GM12878 (cell line): ENCODE results near the gene GPR153. TPM values are rescaled to one million over a fixed set of nuclear protein-coding genes. Genes with fewer than 3 reads are reported as not detected.

Source experiments
- ATAC-seq: fragments of 200-7000 bp; cut with Tn5 transposase; 3 replicates; pipeline ENCODE4 v1.9.1; 2020; ENCODE audit warnings: mild to moderate bottlenecking, moderate library complexity
- BruUV-seq: library from RNA; stranded (reverse); fragments of 400-500 nt; replicated peaks from 2 replicates; lab custom pipeline; 2021; lab: Mats Ljungman, UMichigan
- CTCF ChIA-PET: fragments of 300-600 bp; sonication (Branson Sonifier 250); formaldehyde crosslinking; extraction: SDS; loops from one replicate; lab custom pipeline; 2021; ENCODE audit warnings: inconsistent platforms; lab: Yijun Ruan, JAX
- POLR2A ChIA-PET: fragments of 350-600 bp; formaldehyde crosslinking; extraction: SDS; loops from one replicate; lab custom pipeline; 2021; ENCODE audit warnings: inconsistent platforms; lab: Charles Lee
- RAD21 ChIA-PET: fragments of 300-600 bp; sonication (Branson Sonifier 250); formaldehyde crosslinking; loops from one replicate; lab custom pipeline; 2023; ENCODE audit warnings: antibody characterized with exemption; ENCODE audit not compliant: unreplicated experiment; lab: Charles Lee
- SMC1A ChIA-PET: fragments of 300-600 bp; sonication (Branson Sonifier 250); formaldehyde crosslinking; loops from one replicate; lab custom pipeline; 2023; ENCODE audit not compliant: unreplicated experiment, uncharacterized antibody; lab: Charles Lee
- DNase-seq: peaks from one replicate; pipeline ENCODE4 v3.0.0-alpha.2; 2011; ENCODE audit warnings: low read depth, low spot score
- FAIRE-seq: peaks from 3 replicates; lab custom pipeline; 2011; peaks lifted over from hg19 to GRCh38; lab: Jason Lieb, UNC
- H2AFZ ChIP-seq: 2 replicates; pipeline ENCODE4 v1.6.0; 2011; ENCODE audit warnings: low read depth, low read length, control low read depth; ENCODE audit not compliant: control insufficient read depth
- H3K27ac ChIP-seq: 2 replicates; pipeline ENCODE4 v1.5.1; 2011; ENCODE audit warnings: control low read depth; ENCODE audit not compliant: control insufficient read depth, insufficient read depth
- H3K27me3 ChIP-seq, 2 experiments: replicated peaks in 1 of 2; 2 replicates each; pipeline versions ENCODE4 v1.6.0 to v1.6.1; 2011; ENCODE audit warnings: low read length in 1 of 2; ENCODE audit not compliant: control insufficient read depth in 2 of 2, insufficient read depth in 2 of 2
- H3K36me3 ChIP-seq, 2 experiments: 2 replicates each; pipeline ENCODE4 v1.5.1; 2011; ENCODE audit warnings: low read length in 1 of 2; ENCODE audit not compliant: control insufficient read depth in 2 of 2, insufficient read depth in 2 of 2
- H3K4me1 ChIP-seq: 2 replicates; pipeline ENCODE4 v1.6.1; 2011; ENCODE audit warnings: mild to moderate bottlenecking, low read length, moderate library complexity, mixed read lengths; ENCODE audit not compliant: control insufficient read depth, insufficient read depth
- H3K4me2 ChIP-seq: 2 replicates; pipeline ENCODE4 v1.6.0; 2011; ENCODE audit warnings: control low read depth; ENCODE audit not compliant: control insufficient read depth, insufficient read depth
- H3K4me3 ChIP-seq: fragments of 200-600 bp; sonication (generic); 2 replicates; pipeline ENCODE4 v1.5.1; 2016
- H3K79me2 ChIP-seq: 2 replicates; pipeline ENCODE4 v1.6.0; 2011; ENCODE audit warnings: low read length; ENCODE audit not compliant: control insufficient read depth, insufficient read depth
- H3K9ac ChIP-seq: 2 replicates; pipeline ENCODE4 v1.8.0; 2011; ENCODE audit warnings: low read length, control low read depth, mixed read lengths; ENCODE audit not compliant: control insufficient read depth, insufficient read depth
- H3K9me3 ChIP-seq: replicated peaks from 3 replicates; pipeline ENCODE4 v1.5.1; 2011; ENCODE audit warnings: mild to moderate bottlenecking, low read length; ENCODE audit not compliant: control insufficient read depth, insufficient read depth
- H4K20me1 ChIP-seq: 2 replicates; pipeline ENCODE4 v1.6.0; 2011; ENCODE audit not compliant: control insufficient read depth, insufficient read depth
- GATAD2B ChIP-seq: fragments of 450-650 bp; conservative IDR thresholded peaks from 2 replicates; pipeline ENCODE4 v1.6.1; 2017; ENCODE audit warnings: low read depth, mild to moderate bottlenecking, moderate library complexity
- IRF4 ChIP-seq: IDR thresholded peaks from 2 replicates; pipeline ENCODE4 v1.6.1; 2011; ENCODE audit warnings: low read depth, low read length
- MEF2B ChIP-seq: fragments of 450-650 bp; IDR thresholded peaks from 2 replicates; pipeline ENCODE4 v1.6.1; 2018; ENCODE audit warnings: mild to moderate bottlenecking, moderate library complexity; ENCODE audit not compliant: partially characterized antibody, poor library complexity, severe bottlenecking
- MYC ChIP-seq: IDR thresholded peaks from 2 replicates; pipeline ENCODE4 v1.6.1; 2011; ENCODE audit warnings: mild to moderate bottlenecking, low read length, moderate library complexity, inconsistent platforms; ENCODE audit not compliant: insufficient read depth, insufficient replicate concordance, insufficient read length, severe bottlenecking
- NRF1 ChIP-seq: conservative IDR thresholded peaks from 2 replicates; pipeline ENCODE4 v1.6.1; 2011; ENCODE audit warnings: mild to moderate bottlenecking, low read depth, low read length, improper control_type of control experiment
- POLR2A ChIP-seq: IDR thresholded peaks from 2 replicates; pipeline ENCODE4 v1.6.1; 2011; ENCODE audit warnings: low read depth, mild to moderate bottlenecking, low read length
- SMARCA5 ChIP-seq: fragments of 450-650 bp; IDR thresholded peaks from 2 replicates; pipeline ENCODE4 v1.6.1; 2017; ENCODE audit warnings: mild to moderate bottlenecking
- SREBF2 ChIP-seq: IDR thresholded peaks from 2 replicates; pipeline ENCODE4 v1.6.1; 2012; ENCODE audit warnings: mild to moderate bottlenecking, low read length
- SUPT20H ChIP-seq: IDR thresholded peaks from 2 replicates; pipeline ENCODE4 v1.6.1; 2011; ENCODE audit warnings: low read depth, mild to moderate bottlenecking, low read length, moderate library complexity, borderline replicate concordance; ENCODE audit not compliant: control insufficient read depth
- TAF1 ChIP-seq: IDR thresholded peaks from 2 replicates; pipeline ENCODE4 v1.6.1; 2011; ENCODE audit warnings: mild to moderate bottlenecking, low read depth, low read length, borderline replicate concordance
- TBL1XR1 ChIP-seq: IDR thresholded peaks from 2 replicates; pipeline ENCODE4 v1.6.1; 2012; ENCODE audit warnings: low read depth, low read length, improper control_type of control experiment
- WRNIP1 ChIP-seq: IDR thresholded peaks from 2 replicates; pipeline ENCODE4 v1.6.1; 2011; ENCODE audit warnings: low read depth, low read length, improper control_type of control experiment, borderline replicate concordance
- WGBS: methylation state at CpG from one replicate; pipeline ENCODE4 v1.1.6; 2016; ENCODE audit warnings: low lambda C conversion rate; ENCODE audit not compliant: insufficient replicate concordance, insufficient coverage; ENCODE audit errors: missing lambda C conversion rate; 5-methylcytosine and 5-hydroxymethylcytosine counted together
- in situ Hi-C: fragments of 300-500 bp; cut with MboI; formaldehyde crosslinking; loops from 9 replicates; pipeline ENCODE4 v1.14.3; 2018; ENCODE audit warnings: mixed read lengths
- intact Hi-C: fragments of 100-400 bp; cut with micrococcal nuclease; formaldehyde crosslinking; loops from one replicate; pipeline ENCODE4 v1.14.2; 2022; ENCODE audit not compliant: unreplicated experiment
- polyA plus RNA-seq, 11 experiments: library from polyadenylated mRNA; depleted of rRNA in 4 of 11; unstranded in 6 of 11; stranded (reverse) in 5 of 11; fragments of >200 nt; fragmentation: Nextera tagmentation in 4 of 11; fragmentation: Illumina TruSeq in 1 of 11; extraction: Ambion mirVana in 4 of 11; extraction: Trizol in 1 of 11; gene quantifications; 1 replicate in 1 of 11; 2 replicates in 10 of 11; pipeline versions ENCODE4 v1.2.1 to v1.2.3, GENCODE V29; 2011 to 2016; ENCODE audit warnings: inconsistent platforms in 2 of 11, missing spikeins in 2 of 11, low read depth in 1 of 11
- total RNA-seq, 4 experiments: library from RNA; depleted of rRNA in 3 of 4; stranded (reverse); fragments of >200 nt in 3 of 4; fragmentation: Illumina TruSeq in 1 of 4; extraction: Trizol in 1 of 4; gene quantifications; 2 replicates each; pipeline versions ENCODE4 v1.2.1 to v1.2.3, GENCODE V29; 2013 to 2021
- TF ChIP-seq, protein P1 (sequence below): IDR thresholded peaks from 2 replicates; pipeline ENCODE4 v1.6.1; 2012; ENCODE audit warnings: low read length, inconsistent platforms
- TF ChIP-seq, protein P2 (sequence below): IDR thresholded peaks from 2 replicates; pipeline ENCODE4 v1.6.1; 2011; ENCODE audit warnings: low read depth, low read length, improper control_type of control experiment, borderline replicate concordance
- TF ChIP-seq, protein P3 (sequence below): fragments of 450-650 bp; conservative IDR thresholded peaks from 2 replicates; pipeline ENCODE4 v1.6.1; 2017; ENCODE audit warnings: mild to moderate bottlenecking, moderate library complexity
- TF ChIP-seq, protein P4 (sequence below): fragments of 450-650 bp; IDR thresholded peaks from 2 replicates; pipeline ENCODE4 v1.6.1; 2017; ENCODE audit warnings: mild to moderate bottlenecking
- TF ChIP-seq, protein P5 (sequence below): fragments of 450-650 bp; IDR thresholded peaks from 2 replicates; pipeline ENCODE4 v1.6.1; 2018; ENCODE audit warnings: borderline replicate concordance, mild to moderate bottlenecking; ENCODE audit not compliant: partially characterized antibody

Gene GPR153
- total and polyA plus RNA-seq, 10 of the 15 experiments (the other 5 are each of a cell fraction or from before 2014, with no cell fraction given) = 0.04 to 2.2 (median 0.54) TPM

DNA sequence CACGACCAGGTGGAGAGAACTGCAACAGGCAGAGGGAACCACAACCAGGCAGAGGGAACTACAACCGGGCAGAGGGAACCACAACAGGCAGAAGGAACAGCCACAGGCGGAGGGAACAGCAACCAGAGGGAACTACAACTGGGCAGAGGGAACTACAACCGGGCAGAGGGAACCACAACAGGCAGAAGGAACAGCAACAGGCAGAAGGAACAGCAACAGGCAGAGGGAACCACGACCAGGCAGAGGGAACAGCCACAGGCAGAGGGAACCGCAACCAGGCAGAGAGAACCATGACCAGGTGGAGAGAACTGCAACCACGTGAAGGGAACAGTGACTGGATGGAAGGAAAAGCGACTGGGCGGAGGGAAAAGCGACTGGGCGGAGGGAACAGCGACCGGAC is 47.6 kb upstream of the GPR153 start:
- ChIA-PET POLR2A (no interaction called here), SMC1A (no interaction called here), RAD21 (no interaction called here), CTCF (no interaction called here)
- 92% methylated on average over 13 of the region's 13 CpGs for WGBS
- DNase-seq = no peak
- H3K27ac ChIP-seq = no peak overlapping the region
- in situ Hi-C loops = no loop called here
- intact Hi-C loops = no loop called here
- no peak for FAIRE-seq
- no peak overlapping the region for H3K4me2 ChIP-seq
- BruUV-seq = no TSS peak
- no peaks in the 10 kb centered on the region for H4K20me1 ChIP-seq
- ATAC-seq = no peak
- H3K27me3 ChIP-seq = no peaks in the 10 kb centered on the region
- peaks cover 0 to 6% of the 10 kb centered on the region in 2 experiments; a peak in 3 of 4 replicates for H3K36me3 ChIP-seq
- no peak overlapping the region for H2AFZ ChIP-seq
- H3K79me2 ChIP-seq = no peaks in the 10 kb centered on the region
- H3K9me3 ChIP-seq = no peaks in the 10 kb centered on the region; the same call in 2 of the 3 replicates
- no peak overlapping the region for H3K4me3 ChIP-seq
- H3K9ac ChIP-seq = no peak overlapping the region
- H3K4me1 ChIP-seq = no peaks in the 10 kb centered on the region
- TF ChIP-seq, protein P1, sequence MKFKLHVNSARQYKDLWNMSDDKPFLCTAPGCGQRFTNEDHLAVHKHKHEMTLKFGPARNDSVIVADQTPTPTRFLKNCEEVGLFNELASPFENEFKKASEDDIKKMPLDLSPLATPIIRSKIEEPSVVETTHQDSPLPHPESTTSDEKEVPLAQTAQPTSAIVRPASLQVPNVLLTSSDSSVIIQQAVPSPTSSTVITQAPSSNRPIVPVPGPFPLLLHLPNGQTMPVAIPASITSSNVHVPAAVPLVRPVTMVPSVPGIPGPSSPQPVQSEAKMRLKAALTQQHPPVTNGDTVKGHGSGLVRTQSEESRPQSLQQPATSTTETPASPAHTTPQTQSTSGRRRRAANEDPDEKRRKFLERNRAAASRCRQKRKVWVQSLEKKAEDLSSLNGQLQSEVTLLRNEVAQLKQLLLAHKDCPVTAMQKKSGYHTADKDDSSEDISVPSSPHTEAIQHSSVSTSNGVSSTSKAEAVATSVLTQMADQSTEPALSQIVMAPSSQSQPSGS = no peak
- TF ChIP-seq NRF1 (no peak), GATAD2B (no peak), TAF1 (no peak), SMARCA5 (no peak), IRF4 (no peak), MYC (no peak), POLR2A (no peak), SREBF2 (no peak), TBL1XR1 (no peak), SUPT20H (no peak), MEF2B (no peak), WRNIP1 (no peak)
- TF ChIP-seq, protein P2, sequence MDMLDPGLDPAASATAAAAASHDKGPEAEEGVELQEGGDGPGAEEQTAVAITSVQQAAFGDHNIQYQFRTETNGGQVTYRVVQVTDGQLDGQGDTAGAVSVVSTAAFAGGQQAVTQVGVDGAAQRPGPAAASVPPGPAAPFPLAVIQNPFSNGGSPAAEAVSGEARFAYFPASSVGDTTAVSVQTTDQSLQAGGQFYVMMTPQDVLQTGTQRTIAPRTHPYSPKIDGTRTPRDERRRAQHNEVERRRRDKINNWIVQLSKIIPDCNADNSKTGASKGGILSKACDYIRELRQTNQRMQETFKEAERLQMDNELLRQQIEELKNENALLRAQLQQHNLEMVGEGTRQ = no peak
- TF ChIP-seq, protein P3, sequence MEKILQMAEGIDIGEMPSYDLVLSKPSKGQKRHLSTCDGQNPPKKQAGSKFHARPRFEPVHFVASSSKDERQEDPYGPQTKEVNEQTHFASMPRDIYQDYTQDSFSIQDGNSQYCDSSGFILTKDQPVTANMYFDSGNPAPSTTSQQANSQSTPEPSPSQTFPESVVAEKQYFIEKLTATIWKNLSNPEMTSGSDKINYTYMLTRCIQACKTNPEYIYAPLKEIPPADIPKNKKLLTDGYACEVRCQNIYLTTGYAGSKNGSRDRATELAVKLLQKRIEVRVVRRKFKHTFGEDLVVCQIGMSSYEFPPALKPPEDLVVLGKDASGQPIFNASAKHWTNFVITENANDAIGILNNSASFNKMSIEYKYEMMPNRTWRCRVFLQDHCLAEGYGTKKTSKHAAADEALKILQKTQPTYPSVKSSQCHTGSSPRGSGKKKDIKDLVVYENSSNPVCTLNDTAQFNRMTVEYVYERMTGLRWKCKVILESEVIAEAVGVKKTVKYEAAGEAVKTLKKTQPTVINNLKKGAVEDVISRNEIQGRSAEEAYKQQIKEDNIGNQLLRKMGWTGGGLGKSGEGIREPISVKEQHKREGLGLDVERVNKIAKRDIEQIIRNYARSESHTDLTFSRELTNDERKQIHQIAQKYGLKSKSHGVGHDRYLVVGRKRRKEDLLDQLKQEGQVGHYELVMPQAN = no peak
- TF ChIP-seq, protein P4, sequence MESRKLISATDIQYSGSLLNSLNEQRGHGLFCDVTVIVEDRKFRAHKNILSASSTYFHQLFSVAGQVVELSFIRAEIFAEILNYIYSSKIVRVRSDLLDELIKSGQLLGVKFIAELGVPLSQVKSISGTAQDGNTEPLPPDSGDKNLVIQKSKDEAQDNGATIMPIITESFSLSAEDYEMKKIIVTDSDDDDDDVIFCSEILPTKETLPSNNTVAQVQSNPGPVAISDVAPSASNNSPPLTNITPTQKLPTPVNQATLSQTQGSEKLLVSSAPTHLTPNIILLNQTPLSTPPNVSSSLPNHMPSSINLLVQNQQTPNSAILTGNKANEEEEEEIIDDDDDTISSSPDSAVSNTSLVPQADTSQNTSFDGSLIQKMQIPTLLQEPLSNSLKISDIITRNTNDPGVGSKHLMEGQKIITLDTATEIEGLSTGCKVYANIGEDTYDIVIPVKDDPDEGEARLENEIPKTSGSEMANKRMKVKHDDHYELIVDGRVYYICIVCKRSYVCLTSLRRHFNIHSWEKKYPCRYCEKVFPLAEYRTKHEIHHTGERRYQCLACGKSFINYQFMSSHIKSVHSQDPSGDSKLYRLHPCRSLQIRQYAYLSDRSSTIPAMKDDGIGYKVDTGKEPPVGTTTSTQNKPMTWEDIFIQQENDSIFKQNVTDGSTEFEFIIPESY = no peak
- TF ChIP-seq, protein P5, sequence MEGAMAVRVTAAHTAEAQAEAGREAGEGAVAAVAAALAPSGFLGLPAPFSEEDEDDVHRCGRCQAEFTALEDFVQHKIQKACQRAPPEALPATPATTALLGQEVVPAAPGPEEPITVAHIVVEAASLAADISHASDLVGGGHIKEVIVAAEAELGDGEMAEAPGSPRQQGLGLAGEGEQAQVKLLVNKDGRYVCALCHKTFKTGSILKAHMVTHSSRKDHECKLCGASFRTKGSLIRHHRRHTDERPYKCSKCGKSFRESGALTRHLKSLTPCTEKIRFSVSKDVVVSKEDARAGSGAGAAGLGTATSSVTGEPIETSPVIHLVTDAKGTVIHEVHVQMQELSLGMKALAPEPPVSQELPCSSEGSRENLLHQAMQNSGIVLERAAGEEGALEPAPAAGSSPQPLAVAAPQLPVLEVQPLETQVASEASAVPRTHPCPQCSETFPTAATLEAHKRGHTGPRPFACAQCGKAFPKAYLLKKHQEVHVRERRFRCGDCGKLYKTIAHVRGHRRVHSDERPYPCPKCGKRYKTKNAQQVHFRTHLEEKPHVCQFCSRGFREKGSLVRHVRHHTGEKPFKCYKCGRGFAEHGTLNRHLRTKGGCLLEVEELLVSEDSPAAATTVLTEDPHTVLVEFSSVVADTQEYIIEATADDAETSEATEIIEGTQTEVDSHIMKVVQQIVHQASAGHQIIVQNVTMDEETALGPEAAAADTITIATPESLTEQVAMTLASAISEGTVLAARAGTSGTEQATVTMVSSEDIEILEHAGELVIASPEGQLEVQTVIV = no peak
